Measurements from ENCODE around the gene FBXL4.
"Not testable (repeated sequence)": the region's sequence is repeated elsewhere in the genome, so short reads cannot be mapped to it uniquely, and the experiment has no call there.

Gene FBXL4

GRCh38 chr6:98931696-98932095 is 16.1 kb downstream of the FBXL4 start:
- peaks cover 3% of the 10 kb centered on the region for H3K36me3 ChIP-seq (ENCODE audit: control insufficient read depth, insufficient read depth, low read length)
- H3K4me3 ChIP-seq (ENCODE audit: insufficient read depth, low read depth, low read length, poor library complexity, severe bottlenecking), result no peak overlapping the region
- H3K27ac ChIP-seq (ENCODE audit: insufficient read depth, low read length, poor library complexity, severe bottlenecking), result no peak overlapping the region

GRCh38 chr6:98929498-98930060 is 18.2 kb downstream of the FBXL4 start:
- H3K27me3 ChIP-seq (replicated peaks; ENCODE audit: control insufficient read depth, insufficient read depth, low read length, poor library complexity, severe bottlenecking), result no peaks in the 10 kb centered on the region
- no peak for DNase-seq
- H3K4me3 ChIP-seq (ENCODE audit: insufficient read depth, low read depth, low read length, poor library complexity, severe bottlenecking), result no peak overlapping the region
- peaks cover 8% of the 10 kb centered on the region for H3K36me3 ChIP-seq (ENCODE audit: control insufficient read depth, insufficient read depth, low read length)
- H3K27ac ChIP-seq (ENCODE audit: insufficient read depth, low read length, poor library complexity, severe bottlenecking), result no peak overlapping the region
- no peaks in the 10 kb centered on the region for H3K9me3 ChIP-seq (ENCODE audit: control insufficient read depth, low read length)
- no peaks in the 10 kb centered on the region for H3K4me1 ChIP-seq (ENCODE audit: control insufficient read depth, insufficient read depth, low read length, poor library complexity, severe bottlenecking)

More at GRCh38 chr6:98931696-98932095, 16.1 kb downstream of the FBXL4 start:
- no peaks in the 10 kb centered on the region for H3K9me3 ChIP-seq (ENCODE audit: control insufficient read depth, low read length)
- no peaks in the 10 kb centered on the region for H3K4me1 ChIP-seq (ENCODE audit: control insufficient read depth, insufficient read depth, low read length, poor library complexity, severe bottlenecking)
- H3K27me3 ChIP-seq (replicated peaks; ENCODE audit: control insufficient read depth, insufficient read depth, low read length, poor library complexity, severe bottlenecking), result no peaks in the 10 kb centered on the region
- DNase-seq, result no peak

DNA sequence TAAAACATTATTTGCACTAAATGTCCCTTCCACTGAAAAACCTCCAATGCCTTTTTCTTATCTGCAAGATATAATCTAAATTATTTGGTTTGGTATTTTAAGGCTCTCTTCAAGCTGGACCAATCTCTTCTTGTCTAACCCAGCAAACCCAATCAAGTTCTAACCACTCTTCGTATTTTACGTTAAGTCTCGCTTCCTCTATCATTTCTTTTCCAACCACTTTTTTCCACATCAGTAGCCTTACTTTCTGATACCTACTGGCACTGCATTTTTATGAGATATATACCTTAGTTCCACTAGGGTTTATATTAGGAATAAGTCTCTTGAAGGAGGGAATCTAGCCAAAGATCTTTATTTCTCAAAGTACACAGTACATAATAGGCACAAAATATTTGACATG is 19.1 kb downstream of the FBXL4 start:
- Histone ChIP-seq H3K27me3 (replicated peaks; ENCODE audit: control insufficient read depth, insufficient read depth, low read length, poor library complexity, severe bottlenecking) (no peaks in the 10 kb centered on the region), H3K27ac (ENCODE audit: insufficient read depth, low read length, poor library complexity, severe bottlenecking) (no peak overlapping the region), H3K4me3 (ENCODE audit: insufficient read depth, low read depth, low read length, poor library complexity, severe bottlenecking) (no peak overlapping the region), H3K9me3 (ENCODE audit: control insufficient read depth, low read length) (no peaks in the 10 kb centered on the region), H3K4me1 (ENCODE audit: control insufficient read depth, insufficient read depth, low read length, poor library complexity, severe bottlenecking) (no peaks in the 10 kb centered on the region), H3K36me3 (ENCODE audit: control insufficient read depth, insufficient read depth, low read length) (peaks cover 8% of the 10 kb centered on the region)
- no peak for DNase-seq

DNA sequence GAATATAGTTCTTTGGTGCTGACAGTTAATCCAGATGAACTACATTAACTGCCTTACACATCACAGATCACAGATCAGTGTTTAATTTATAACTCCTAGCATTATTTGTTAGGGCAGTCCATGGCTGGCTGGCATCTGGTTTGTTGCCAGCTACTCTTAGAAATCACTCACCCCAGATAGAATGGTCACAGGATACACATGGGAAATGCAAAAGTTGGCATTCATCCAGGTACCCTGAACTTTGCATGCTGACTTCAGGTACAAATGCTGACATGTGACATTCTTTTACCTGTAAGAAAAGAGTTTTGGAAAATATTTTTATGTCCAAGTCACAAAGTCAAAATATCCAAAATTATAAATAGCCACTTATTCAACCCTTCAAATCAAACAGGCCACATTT is 20.2 kb downstream of the FBXL4 start:
- Histone ChIP-seq H3K27ac (ENCODE audit: insufficient read depth, low read length, poor library complexity, severe bottlenecking) (no peak overlapping the region), H3K4me3 (ENCODE audit: insufficient read depth, low read depth, low read length, poor library complexity, severe bottlenecking) (no peak overlapping the region), H3K36me3 (ENCODE audit: control insufficient read depth, insufficient read depth, low read length) (peaks cover 8% of the 10 kb centered on the region), H3K27me3 (replicated peaks; ENCODE audit: control insufficient read depth, insufficient read depth, low read length, poor library complexity, severe bottlenecking) (no peaks in the 10 kb centered on the region), H3K9me3 (ENCODE audit: control insufficient read depth, low read length) (no peaks in the 10 kb centered on the region), H3K4me1 (ENCODE audit: control insufficient read depth, insufficient read depth, low read length, poor library complexity, severe bottlenecking) (no peaks in the 10 kb centered on the region)
- no peak for DNase-seq

- Histone ChIP-seq H3K4me1 (ENCODE audit: control insufficient read depth, insufficient read depth, low read length, poor library complexity, severe bottlenecking) (no peaks in the 10 kb centered on the region), H3K27ac (ENCODE audit: insufficient read depth, low read length, poor library complexity, severe bottlenecking) (no peak overlapping the region), H3K27me3 (replicated peaks; ENCODE audit: control insufficient read depth, insufficient read depth, low read length, poor library complexity, severe bottlenecking) (no peaks in the 10 kb centered on the region), H3K4me3 (ENCODE audit: insufficient read depth, low read depth, low read length, poor library complexity, severe bottlenecking) (no peak overlapping the region), H3K36me3 (ENCODE audit: control insufficient read depth, insufficient read depth, low read length) (peaks cover 8% of the 10 kb centered on the region), H3K9me3 (ENCODE audit: control insufficient read depth, low read length) (no peaks in the 10 kb centered on the region)
- no peak for DNase-seq
Measured at GRCh38 chr6:98925831-98926230, 21.9 kb downstream of the FBXL4 start.

DNA sequence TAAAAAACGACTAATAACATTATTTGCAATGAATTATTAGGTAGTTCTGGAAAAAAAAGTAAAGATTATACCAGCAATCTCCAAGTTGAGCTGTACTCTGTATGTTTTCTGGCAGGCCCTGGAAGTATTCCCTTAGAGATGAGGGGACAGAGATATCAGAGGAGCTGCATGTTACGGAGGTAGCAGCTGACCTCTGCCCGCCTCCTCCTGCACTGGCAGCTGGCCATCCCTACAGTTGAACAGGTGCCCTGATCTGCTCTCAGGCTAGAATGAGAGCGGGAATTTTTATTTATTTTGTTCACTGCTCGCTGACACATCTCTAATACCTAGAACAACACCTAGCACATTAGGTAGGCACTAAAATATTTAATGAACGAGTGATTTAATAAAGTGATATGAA is 23.1 kb downstream of the FBXL4 start:
- DNase-seq, result no peak
- H3K27ac ChIP-seq (ENCODE audit: insufficient read depth, low read length, poor library complexity, severe bottlenecking), result no peak overlapping the region
- no peaks in the 10 kb centered on the region for H3K27me3 ChIP-seq (replicated peaks; ENCODE audit: control insufficient read depth, insufficient read depth, low read length, poor library complexity, severe bottlenecking)
- no peak overlapping the region for H3K4me3 ChIP-seq (ENCODE audit: insufficient read depth, low read depth, low read length, poor library complexity, severe bottlenecking)
- no peaks in the 10 kb centered on the region for H3K9me3 ChIP-seq (ENCODE audit: control insufficient read depth, low read length)
- H3K4me1 ChIP-seq (ENCODE audit: control insufficient read depth, insufficient read depth, low read length, poor library complexity, severe bottlenecking), result no peaks in the 10 kb centered on the region
- peaks cover 8% of the 10 kb centered on the region for H3K36me3 ChIP-seq (ENCODE audit: control insufficient read depth, insufficient read depth, low read length)

GRCh38 chr6:98920904-98921431 is 26.8 kb downstream of the FBXL4 start:
- Histone ChIP-seq H3K4me3 (ENCODE audit: insufficient read depth, low read depth, low read length, poor library complexity, severe bottlenecking) (no peak overlapping the region), H3K27me3 (replicated peaks; ENCODE audit: control insufficient read depth, insufficient read depth, low read length, poor library complexity, severe bottlenecking) (no peaks in the 10 kb centered on the region), H3K27ac (ENCODE audit: insufficient read depth, low read length, poor library complexity, severe bottlenecking) (no peak overlapping the region), H3K9me3 (ENCODE audit: control insufficient read depth, low read length) (no peaks in the 10 kb centered on the region), H3K4me1 (ENCODE audit: control insufficient read depth, insufficient read depth, low read length, poor library complexity, severe bottlenecking) (no peaks in the 10 kb centered on the region), H3K36me3 (ENCODE audit: control insufficient read depth, insufficient read depth, low read length) (no peaks in the 10 kb centered on the region)
- no peak for DNase-seq

- not testable (repeated sequence) for H3K27ac ChIP-seq (ENCODE audit: insufficient read depth, low read length, poor library complexity, severe bottlenecking); H3K9me3 ChIP-seq (ENCODE audit: control insufficient read depth, low read length); H3K4me1 ChIP-seq (ENCODE audit: control insufficient read depth, insufficient read depth, low read length, poor library complexity, severe bottlenecking); DNase-seq; H3K27me3 ChIP-seq (replicated peaks; ENCODE audit: control insufficient read depth, insufficient read depth, low read length, poor library complexity, severe bottlenecking); H3K36me3 ChIP-seq (ENCODE audit: control insufficient read depth, insufficient read depth, low read length); H3K4me3 ChIP-seq (ENCODE audit: insufficient read depth, low read depth, low read length, poor library complexity, severe bottlenecking)
Measured at GRCh38 chr6:98910946-98911345, 36.8 kb downstream of the FBXL4 start.

DNA sequence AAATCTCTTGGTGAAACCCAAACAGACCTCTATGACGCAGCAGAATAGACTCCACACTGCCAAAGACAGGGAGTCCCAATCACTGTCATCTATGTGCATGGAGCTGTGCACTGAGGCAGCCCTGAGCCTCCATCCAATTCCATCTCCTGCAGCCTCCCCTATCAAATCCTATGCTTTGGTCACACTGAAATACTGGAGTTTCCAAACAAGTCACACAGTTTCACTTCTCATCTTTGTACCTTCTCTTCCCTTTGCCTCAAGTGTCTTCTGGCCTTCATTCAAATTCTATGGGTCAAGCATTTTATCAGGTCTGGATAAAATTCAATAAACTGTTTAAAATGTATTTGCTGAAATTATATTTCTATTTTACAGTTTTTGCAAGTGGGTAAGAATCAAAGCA is 38.5 kb downstream of the FBXL4 start:
- no peaks in the 10 kb centered on the region for H3K4me1 ChIP-seq (ENCODE audit: control insufficient read depth, insufficient read depth, low read length, poor library complexity, severe bottlenecking)
- H3K9me3 ChIP-seq (ENCODE audit: control insufficient read depth, low read length), result no peaks in the 10 kb centered on the region
- no peak overlapping the region for H3K4me3 ChIP-seq (ENCODE audit: insufficient read depth, low read depth, low read length, poor library complexity, severe bottlenecking)
- no peak for DNase-seq
- peaks cover under 1% of the 10 kb centered on the region for H3K36me3 ChIP-seq (ENCODE audit: control insufficient read depth, insufficient read depth, low read length)
- no peaks in the 10 kb centered on the region for H3K27me3 ChIP-seq (replicated peaks; ENCODE audit: control insufficient read depth, insufficient read depth, low read length, poor library complexity, severe bottlenecking)
- H3K27ac ChIP-seq (ENCODE audit: insufficient read depth, low read length, poor library complexity, severe bottlenecking), result no peak overlapping the region

DNA sequence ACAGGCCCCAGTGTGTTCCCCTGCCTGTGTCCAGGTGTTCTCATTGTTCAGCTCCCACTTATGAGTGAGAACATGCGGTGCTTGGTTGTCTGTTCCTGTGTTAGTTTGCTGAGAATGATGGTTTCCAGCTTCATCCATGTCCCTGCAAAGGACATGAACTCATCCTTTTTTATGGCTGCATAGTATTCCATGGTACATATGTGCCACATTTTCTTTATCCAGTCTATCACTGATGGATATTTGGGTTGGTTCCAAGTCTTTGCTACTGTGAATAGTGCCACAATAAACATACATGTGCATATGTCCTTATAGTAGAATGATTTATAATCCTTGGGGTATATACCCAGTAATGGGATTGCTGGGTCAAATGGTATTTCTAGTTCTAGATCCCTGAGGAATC is 41.4 kb downstream of the FBXL4 start:
- H3K4me3 ChIP-seq (ENCODE audit: insufficient read depth, low read depth, low read length, poor library complexity, severe bottlenecking); H3K36me3 ChIP-seq (ENCODE audit: control insufficient read depth, insufficient read depth, low read length); H3K27me3 ChIP-seq (replicated peaks; ENCODE audit: control insufficient read depth, insufficient read depth, low read length, poor library complexity, severe bottlenecking); H3K4me1 ChIP-seq (ENCODE audit: control insufficient read depth, insufficient read depth, low read length, poor library complexity, severe bottlenecking); H3K27ac ChIP-seq (ENCODE audit: insufficient read depth, low read length, poor library complexity, severe bottlenecking); H3K9me3 ChIP-seq (ENCODE audit: control insufficient read depth, low read length); DNase-seq: not testable (repeated sequence)
